Activated CD4-positive, alpha-beta T cell treated with anti-CD3 and anti-CD28 coated beads for 4 hours (primary cell): ENCODE measurements around the gene TEKT2.
A peak's percentile ranks its signal among the peaks of the same experiment; 100 is the strongest.

Experiments
- DNase-seq, 2 donors: peaks; one replicate each; pipeline ENCODE4 v3.0.0-alpha.2; 2020

TEKT2 gene

GRCh38 chr1:36088265-36088576 lies 4.3 kb downstream of the TEKT2 start:
- no peak for DNase-seq

- peak; percentile 86 to 87 for DNase-seq
These were observed 4.9 kb downstream of the TEKT2 start, which contains the start of gene ADPRS for GRCh38 chr1:36088577-36089392. Gene ADPRS, plus strand, starts transcription at chr1:36088892. Its CDS starts 13 bp downstream, at chr1:36088905.

GRCh38 chr1:36089393-36090121 lies 5.7 kb downstream of the TEKT2 start:
- no peak for DNase-seq

GRCh38 chr1:36091141-36091540 lies 7.2 kb downstream of the TEKT2 start:
- DNase-seq = no peak

- no peak for DNase-seq
These were observed 7.8 kb downstream of the TEKT2 start for GRCh38 chr1:36091698-36092097.

- DNase-seq = no peak
These were observed 8.4 kb downstream of the TEKT2 start for GRCh38 chr1:36092166-36092797.

- no peak for DNase-seq
These were observed 8.9 kb downstream of the TEKT2 start for GRCh38 chr1:36092798-36093185.

GRCh38 chr1:36093226-36093625 lies 9.3 kb downstream of the TEKT2 start:
- no peak for DNase-seq

- no peak for DNase-seq
These were observed 10.0 kb downstream of the TEKT2 start for GRCh38 chr1:36093929-36094328.

- DNase-seq = no peak
These were observed 10.7 kb downstream of the TEKT2 start for GRCh38 chr1:36094621-36095061.

GRCh38 chr1:36095760-36096405 lies 12.0 kb downstream of the TEKT2 start:
- no peak for DNase-seq

- no peak for DNase-seq
These were observed 12.9 kb downstream of the TEKT2 start for GRCh38 chr1:36096500-36097432.

- no peak for DNase-seq
These were observed 14.0 kb downstream of the TEKT2 start for GRCh38 chr1:36097693-36098585.

GRCh38 chr1:36098650-36099365 lies 14.9 kb downstream of the TEKT2 start:
- no peak for DNase-seq

- peak; percentile 71 to 78 for DNase-seq
These were observed 15.9 kb downstream of the TEKT2 start for GRCh38 chr1:36099681-36100341.

GRCh38 chr1:36100376-36100775 lies 16.5 kb downstream of the TEKT2 start:
- DNase-seq = no peak

- no peak for DNase-seq
These were observed 17.7 kb downstream of the TEKT2 start for GRCh38 chr1:36101546-36101945.

GRCh38 chr1:36106269-36106668 lies 22.4 kb downstream of the TEKT2 start:
- no peak for DNase-seq

GRCh38 chr1:36107394-36107793 lies 23.5 kb downstream of the TEKT2 start:
- DNase-seq = no peak

- no peak for DNase-seq
These were observed 24.4 kb downstream of the TEKT2 start for GRCh38 chr1:36108314-36108713.
